Stimulated activated CD8-positive, alpha-beta memory T cell treated with anti-CD3 and anti-CD28 coated beads, Interleukin-4, amount 100 ng/mL, for 1 hour (primary cell): Measurements from ENCODE around the gene MYO15A.

Experiments
- DNase-seq, 2 donors: peaks; one replicate each; pipeline ENCODE4 v3.0.0-alpha.2; 2020; ENCODE audit warnings: low read depth in 2 of 2, low spot score in 1 of 2

Gene MYO15A

GRCh38 chr17:18184143-18185031 is 75.8 kb downstream of the MYO15A start:
- peak; percentile 28 to 45 for DNase-seq

GRCh38 chr17:18185391-18185790 is 76.8 kb downstream of the MYO15A start:
- DNase-seq = no peak

GRCh38 chr17:18185832-18186626 is 77.5 kb downstream of the MYO15A start:
- DNase-seq = no peak

- DNase-seq = no peak
Observed at GRCh38 chr17:18186627-18186982, 78.0 kb downstream of the MYO15A start.

- no peak for DNase-seq
Observed at GRCh38 chr17:18187226-18187625, 78.7 kb downstream of the MYO15A start.

GRCh38 chr17:18187821-18188761 is 79.5 kb downstream of the MYO15A start:
- no peak for DNase-seq

GRCh38 chr17:18190628-18191235 is 82.2 kb downstream of the MYO15A start:
- no peak for DNase-seq

GRCh38 chr17:18191236-18191667 is 82.7 kb downstream of the MYO15A start:
- DNase-seq = no peak

- DNase-seq = no peak
Observed at GRCh38 chr17:18191967-18192366, 83.4 kb downstream of the MYO15A start.

- DNase-seq = no peak
Observed at GRCh38 chr17:18194394-18194793, 85.8 kb downstream of the MYO15A start.

GRCh38 chr17:18194804-18195203 is 86.2 kb downstream of the MYO15A start:
- no peak for DNase-seq

- no peak for DNase-seq
Observed at GRCh38 chr17:18195246-18195645, 86.7 kb downstream of the MYO15A start.

- DNase-seq = no peak
Observed at GRCh38 chr17:18197535-18198194, 89.1 kb downstream of the MYO15A start.

- DNase-seq = no peak
Observed at GRCh38 chr17:18198530-18198929, 90.0 kb downstream of the MYO15A start.

- DNase-seq = no peak
Observed at GRCh38 chr17:18201108-18201507, 92.6 kb downstream of the MYO15A start.

GRCh38 chr17:18203308-18203707 is 94.8 kb downstream of the MYO15A start:
- no peak for DNase-seq

- no peak for DNase-seq
Observed at GRCh38 chr17:18205861-18206260, 97.3 kb downstream of the MYO15A start.

GRCh38 chr17:18206962-18207361 is 98.4 kb downstream of the MYO15A start:
- DNase-seq = no peak

- DNase-seq = no peak
Observed at GRCh38 chr17:18208092-18208491, 99.5 kb downstream of the MYO15A start.

- no peak for DNase-seq
Observed at GRCh38 chr17:18213666-18214270, 105.2 kb downstream of the MYO15A start.
